HL-60 (cell line): ENCODE data around the gene PRKCE.

Source experiments
- CTCF ChIP-seq: IDR thresholded peaks from one replicate; pipeline ENCODE4 v1.5.1; 2011; ENCODE audit warnings: low read length, control low read depth, inconsistent platforms; ENCODE audit not compliant: insufficient read depth
- POLR2AphosphoS5 ChIP-seq: IDR thresholded peaks from 2 replicates; pipeline ENCODE4 v1.6.1; 2012; ENCODE audit warnings: low read depth

- no peak for TF ChIP-seq CTCF
- TF ChIP-seq POLR2AphosphoS5, result no peak
Observed at GRCh38 chr2:46087492-46087891, 436.0 kb downstream of the PRKCE start.
